ENCODE results near the gene MYO15A. TPM values are rescaled to one million over a fixed set of nuclear protein-coding genes. Genes with fewer than 3 reads are reported as not detected.
A peak's percentile ranks its signal among the peaks of the same experiment; 100 is the strongest.

MYO15A gene
- total RNA-seq, 1 donor from 2014 or later, result 1.6 TPM

DNA sequence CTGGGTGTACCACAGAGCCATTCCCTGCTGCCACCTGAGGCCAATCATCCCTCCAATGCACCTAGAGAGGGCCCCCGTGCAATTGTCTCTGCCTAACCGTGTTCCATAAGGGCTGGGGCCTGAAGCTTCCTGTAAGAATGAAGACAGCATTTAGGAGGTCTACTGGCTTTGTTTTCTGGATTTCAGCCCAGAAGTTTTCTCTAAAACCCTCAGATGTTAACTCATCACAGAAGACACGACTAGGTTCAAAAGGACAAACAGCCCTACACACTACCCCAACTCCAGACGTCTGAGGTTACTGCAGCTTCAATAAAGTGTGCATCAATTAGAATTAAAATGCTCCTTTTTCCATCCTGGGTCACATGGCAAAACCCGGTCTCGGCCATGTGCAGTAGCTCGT lies 31.6 kb upstream of the MYO15A start:
- H3K9me3 Mint-ChIP-seq (ENCODE audit: unreplicated experiment), result no peaks in the 10 kb centered on the region
- no peak for DNase-seq (ENCODE audit: low spot score)
- TF ChIP-seq, protein P1, sequence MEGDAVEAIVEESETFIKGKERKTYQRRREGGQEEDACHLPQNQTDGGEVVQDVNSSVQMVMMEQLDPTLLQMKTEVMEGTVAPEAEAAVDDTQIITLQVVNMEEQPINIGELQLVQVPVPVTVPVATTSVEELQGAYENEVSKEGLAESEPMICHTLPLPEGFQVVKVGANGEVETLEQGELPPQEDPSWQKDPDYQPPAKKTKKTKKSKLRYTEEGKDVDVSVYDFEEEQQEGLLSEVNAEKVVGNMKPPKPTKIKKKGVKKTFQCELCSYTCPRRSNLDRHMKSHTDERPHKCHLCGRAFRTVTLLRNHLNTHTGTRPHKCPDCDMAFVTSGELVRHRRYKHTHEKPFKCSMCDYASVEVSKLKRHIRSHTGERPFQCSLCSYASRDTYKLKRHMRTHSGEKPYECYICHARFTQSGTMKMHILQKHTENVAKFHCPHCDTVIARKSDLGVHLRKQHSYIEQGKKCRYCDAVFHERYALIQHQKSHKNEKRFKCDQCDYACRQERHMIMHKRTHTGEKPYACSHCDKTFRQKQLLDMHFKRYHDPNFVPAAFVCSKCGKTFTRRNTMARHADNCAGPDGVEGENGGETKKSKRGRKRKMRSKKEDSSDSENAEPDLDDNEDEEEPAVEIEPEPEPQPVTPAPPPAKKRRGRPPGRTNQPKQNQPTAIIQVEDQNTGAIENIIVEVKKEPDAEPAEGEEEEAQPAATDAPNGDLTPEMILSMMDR (IDR thresholded peaks at IDR 0.05; ENCODE audit: unreplicated experiment), result no peak
- no peaks in the 10 kb centered on the region for H3K36me3 Mint-ChIP-seq (ENCODE audit: low read depth, unreplicated experiment)
- H3K27me3 Mint-ChIP-seq (ENCODE audit: unreplicated experiment), result peaks cover 3% of the 10 kb centered on the region
- H3K4me1 Mint-ChIP-seq (ENCODE audit: unreplicated experiment), result no peaks in the 10 kb centered on the region
- H3K4me3 Mint-ChIP-seq (ENCODE audit: unreplicated experiment), result no peak overlapping the region
- H3K27ac Mint-ChIP-seq (ENCODE audit: unreplicated experiment), result no peak overlapping the region

DNA sequence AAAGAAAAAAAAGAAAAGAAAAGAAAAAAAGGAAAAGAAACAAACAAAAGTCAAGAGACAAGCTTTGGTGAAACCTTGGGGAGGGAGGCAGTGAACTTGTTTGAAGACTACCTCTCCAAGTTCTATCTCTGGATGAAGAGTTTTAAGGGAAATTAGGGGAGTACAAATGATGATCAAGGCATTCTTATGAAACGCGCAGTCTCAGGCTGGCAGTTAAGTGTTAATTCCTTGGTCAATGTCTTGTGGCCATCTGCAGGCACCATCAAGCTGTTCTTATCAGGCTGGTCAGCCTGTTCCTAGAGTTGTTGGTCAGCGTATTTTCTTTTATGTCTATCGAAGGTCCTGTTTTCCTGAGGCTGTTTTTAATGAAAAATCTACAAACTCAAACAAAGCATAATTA lies 29.0 kb upstream of the MYO15A start:
- Mint-ChIP-seq H3K4me1 (ENCODE audit: unreplicated experiment) (no peaks in the 10 kb centered on the region), H3K27me3 (ENCODE audit: unreplicated experiment) (peaks cover 3% of the 10 kb centered on the region), H3K36me3 (ENCODE audit: low read depth, unreplicated experiment) (no peaks in the 10 kb centered on the region), H3K4me3 (ENCODE audit: unreplicated experiment) (no peak overlapping the region), H3K27ac (ENCODE audit: unreplicated experiment) (no peak overlapping the region), H3K9me3 (ENCODE audit: unreplicated experiment) (no peaks in the 10 kb centered on the region)
- TF ChIP-seq, protein P1 (IDR thresholded peaks at IDR 0.05; ENCODE audit: unreplicated experiment), result no peak
- DNase-seq (ENCODE audit: low spot score), result no peak

DNA sequence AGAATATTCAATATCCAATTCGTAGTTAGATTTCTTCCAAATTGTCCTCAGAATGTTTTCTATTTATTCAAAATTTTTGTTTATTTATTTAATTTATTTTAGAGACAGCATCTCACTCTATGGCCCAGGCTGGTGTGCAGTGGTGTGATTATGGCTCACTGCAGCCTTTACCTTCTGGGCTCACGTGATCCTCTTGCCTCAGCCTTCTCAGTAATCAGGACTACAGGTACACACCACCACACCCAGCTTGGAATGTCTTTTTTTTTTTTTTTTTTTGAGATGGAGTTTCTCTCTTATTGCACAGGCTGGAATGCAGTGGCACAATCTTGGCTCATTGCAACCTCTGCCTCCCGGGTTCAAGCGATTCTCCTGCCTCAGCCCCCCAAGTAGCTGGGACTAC lies 24.3 kb upstream of the MYO15A start:
- TF ChIP-seq, protein P1 (IDR thresholded peaks at IDR 0.05; ENCODE audit: unreplicated experiment), result no peak
- no peak overlapping the region for H3K4me3 Mint-ChIP-seq (ENCODE audit: unreplicated experiment)
- H3K9me3 Mint-ChIP-seq (ENCODE audit: unreplicated experiment), result no peaks in the 10 kb centered on the region
- H3K36me3 Mint-ChIP-seq (ENCODE audit: low read depth, unreplicated experiment), result no peaks in the 10 kb centered on the region
- no peak overlapping the region for H3K27ac Mint-ChIP-seq (ENCODE audit: unreplicated experiment)
- peaks cover 3% of the 10 kb centered on the region for H3K27me3 Mint-ChIP-seq (ENCODE audit: unreplicated experiment)
- H3K4me1 Mint-ChIP-seq (ENCODE audit: unreplicated experiment), result peaks cover 6% of the 10 kb centered on the region
- no peak for DNase-seq (ENCODE audit: low spot score)

DNA sequence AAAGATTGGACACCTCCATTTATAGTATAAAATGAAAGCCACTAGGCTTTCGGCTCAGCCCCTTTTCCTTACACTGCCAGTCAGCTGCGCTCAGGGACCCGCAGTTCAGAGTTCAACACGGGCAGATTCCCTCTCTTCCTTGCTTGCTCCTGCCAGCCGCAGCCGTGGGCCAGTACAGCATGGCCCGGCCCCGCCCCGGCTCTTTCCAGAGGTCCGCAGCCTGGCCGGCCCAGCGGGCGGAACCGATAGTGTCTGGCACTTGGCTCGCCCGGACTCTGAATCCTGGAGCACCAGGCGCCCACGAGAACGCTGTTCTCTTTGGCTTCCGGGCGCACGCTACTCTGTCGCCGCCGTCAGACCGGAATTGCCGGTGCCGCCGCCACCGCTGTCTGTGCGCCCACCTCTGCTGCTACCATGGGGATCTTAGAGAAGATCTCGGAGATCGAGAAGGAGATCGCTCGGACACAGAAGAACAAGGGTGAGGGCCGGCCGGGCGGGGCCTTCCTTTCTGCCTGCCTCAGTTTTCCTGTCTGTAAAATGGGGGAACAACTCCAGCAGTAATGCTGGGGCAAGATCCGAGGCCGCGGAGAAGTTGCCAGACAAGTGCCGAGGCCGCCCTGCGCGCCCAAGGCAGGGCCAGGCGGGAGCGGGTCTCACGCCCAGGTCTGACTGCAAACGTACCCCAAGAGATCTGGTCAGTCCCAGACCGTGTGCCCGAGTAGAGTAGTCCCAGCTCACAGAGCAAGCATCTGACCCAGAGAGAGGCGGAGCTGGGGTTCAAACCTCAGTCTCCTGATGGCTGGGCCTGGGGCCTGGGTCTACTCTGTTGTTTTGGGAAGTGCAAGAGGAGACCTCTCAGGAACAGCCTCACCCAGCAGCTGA lies 20.7 kb upstream of the MYO15A start, which contains the start of gene DRG2:
Gene DRG2, plus strand, starts transcription at position 339 of the 882 bp plus-strand sequence. Its CDS starts 76 bp downstream, at position 415.
- H3K4me1 Mint-ChIP-seq (ENCODE audit: unreplicated experiment), result peaks cover 9% of the 10 kb centered on the region

More for the DNA sequence above, 20.7 kb upstream of the MYO15A start, which contains the start of gene DRG2:
- no peaks in the 10 kb centered on the region for H3K9me3 Mint-ChIP-seq (ENCODE audit: unreplicated experiment)
- H3K36me3 Mint-ChIP-seq (ENCODE audit: low read depth, unreplicated experiment), result peaks cover 3% of the 10 kb centered on the region
- TF ChIP-seq, protein P1 (IDR thresholded peaks at IDR 0.05; ENCODE audit: unreplicated experiment), result no peak
- peak; percentile 95 for DNase-seq (ENCODE audit: low spot score)
- H3K27me3 Mint-ChIP-seq (ENCODE audit: unreplicated experiment), result peaks cover 3% of the 10 kb centered on the region
- H3K27ac Mint-ChIP-seq (ENCODE audit: unreplicated experiment), result peak within 1 kb of the TSS; percentile 89
- H3K4me3 Mint-ChIP-seq (ENCODE audit: unreplicated experiment), result peak within 1 kb of the TSS; percentile 96
